ENCODE measurements around the gene AFF3.

AFF3 gene

DNA sequence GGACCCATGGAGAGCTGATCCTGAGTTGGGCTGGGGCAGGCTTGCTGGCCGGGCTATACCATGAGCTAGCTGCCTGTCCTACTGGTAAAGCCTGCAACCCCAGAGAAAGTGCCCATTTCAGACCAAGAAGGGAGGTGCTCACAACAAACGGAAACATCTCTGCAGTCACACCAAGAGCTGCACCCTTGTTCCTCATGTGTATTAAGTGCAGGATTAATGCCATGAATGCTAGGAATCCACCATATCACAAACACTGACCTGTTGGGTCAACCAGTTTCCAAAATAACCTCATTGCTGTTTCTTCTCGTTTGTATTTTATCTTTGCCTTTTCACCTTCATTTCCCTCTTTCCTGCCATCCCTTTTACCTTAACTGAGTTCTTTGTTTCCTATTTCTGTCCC lies 69.9 kb downstream of the AFF3 start:
- H3K79me2 ChIP-seq (ENCODE audit: control insufficient read depth, insufficient read depth, low read length, unreplicated experiment): no peaks in the 10 kb centered on the region

DNA sequence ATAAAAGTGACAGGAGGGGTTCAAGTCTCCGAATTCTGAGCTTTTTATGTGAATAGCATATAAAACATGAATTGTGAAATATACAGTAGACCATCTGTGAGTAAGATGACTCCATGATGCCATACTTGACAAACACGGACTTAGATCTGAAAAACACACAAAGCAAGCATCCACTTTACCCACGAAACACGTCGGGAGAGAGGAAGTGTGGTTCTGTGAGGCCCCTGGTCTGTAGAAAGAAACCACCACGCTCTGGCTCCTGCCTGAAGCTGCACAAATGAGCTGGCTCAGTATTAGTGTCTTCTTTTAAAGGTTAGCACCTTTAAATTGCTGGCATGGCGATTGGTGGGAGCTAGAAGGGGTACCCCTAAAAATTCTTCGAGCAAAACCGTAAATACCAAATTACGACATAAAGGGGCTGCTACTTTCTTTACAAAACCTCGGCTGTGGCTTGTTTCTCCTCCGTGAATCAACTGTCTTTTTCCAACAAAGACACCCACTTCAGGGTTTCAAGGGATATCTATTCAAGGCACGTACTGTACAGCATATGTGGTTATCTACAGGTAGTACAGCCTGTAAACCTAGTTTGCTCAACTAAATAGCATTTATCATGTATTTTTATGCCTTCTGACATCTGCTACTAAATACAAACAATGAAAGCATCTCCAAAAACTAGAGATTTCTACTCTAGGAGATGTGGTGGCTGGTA lies 70.9 kb downstream of the AFF3 start:
- Histone ChIP-seq H2AFZ (ENCODE audit: low read length, unreplicated experiment) (no peak overlapping the region), H3K79me2 (ENCODE audit: control insufficient read depth, insufficient read depth, low read length, unreplicated experiment) (no peaks in the 10 kb centered on the region), H3K4me1 (ENCODE audit: control insufficient read depth, insufficient read depth, low read length, unreplicated experiment) (no peaks in the 10 kb centered on the region), H3K27ac (ENCODE audit: low read depth, low read length) (no peak overlapping the region), H3K36me3 (ENCODE audit: insufficient read depth, low read length) (no peaks in the 10 kb centered on the region), H3K27me3 (ENCODE audit: insufficient read depth, low read length) (peaks cover 31% of the 10 kb centered on the region; the same call in 1 of the 2 replicates), H3K4me3 (ENCODE audit: low read depth, low read length) (no peak overlapping the region)

More for the DNA sequence above, 69.9 kb downstream of the AFF3 start:
- no peaks in the 10 kb centered on the region for H3K36me3 ChIP-seq (ENCODE audit: insufficient read depth, low read length)
- H3K27ac ChIP-seq (ENCODE audit: low read depth, low read length): no peak overlapping the region
- H3K4me1 ChIP-seq (ENCODE audit: control insufficient read depth, insufficient read depth, low read length, unreplicated experiment): no peaks in the 10 kb centered on the region
- peaks cover 23% of the 10 kb centered on the region; the same call in 1 of the 2 replicates for H3K27me3 ChIP-seq (ENCODE audit: insufficient read depth, low read length)
- no peak overlapping the region for H2AFZ ChIP-seq (ENCODE audit: low read length, unreplicated experiment)
- H3K4me3 ChIP-seq (ENCODE audit: low read depth, low read length): no peak overlapping the region

DNA sequence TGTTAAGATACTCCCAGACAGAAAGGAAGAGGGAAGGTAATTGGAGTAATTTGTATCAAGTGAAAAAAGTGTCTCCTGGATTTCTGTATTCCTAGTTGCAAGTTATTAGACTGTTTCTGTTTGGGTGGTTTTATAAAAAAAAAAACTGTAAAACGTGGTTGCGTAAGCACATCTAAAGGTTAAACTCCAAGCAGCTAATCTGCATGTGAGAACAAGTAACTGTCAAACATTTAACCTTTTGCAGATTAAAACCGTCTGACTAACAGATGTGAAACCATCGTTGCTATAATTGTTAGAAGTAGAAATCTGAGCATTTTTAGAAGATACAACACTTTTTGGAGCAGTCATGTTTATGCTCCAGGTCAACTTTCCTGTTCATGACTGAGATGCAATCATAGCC lies 72.3 kb downstream of the AFF3 start:
- peaks cover 27% of the 10 kb centered on the region; the same call in 1 of the 2 replicates for H3K27me3 ChIP-seq (ENCODE audit: insufficient read depth, low read length)
- no peak overlapping the region for H2AFZ ChIP-seq (ENCODE audit: low read length, unreplicated experiment)
- H3K4me1 ChIP-seq (ENCODE audit: control insufficient read depth, insufficient read depth, low read length, unreplicated experiment): no peaks in the 10 kb centered on the region
- H3K79me2 ChIP-seq (ENCODE audit: control insufficient read depth, insufficient read depth, low read length, unreplicated experiment): no peaks in the 10 kb centered on the region
- no peaks in the 10 kb centered on the region for H3K36me3 ChIP-seq (ENCODE audit: insufficient read depth, low read length)
- no peak overlapping the region for H3K27ac ChIP-seq (ENCODE audit: low read depth, low read length)
- no peak overlapping the region for H3K4me3 ChIP-seq (ENCODE audit: low read depth, low read length)

- Histone ChIP-seq H3K4me1 (ENCODE audit: control insufficient read depth, insufficient read depth, low read length, unreplicated experiment) (no peaks in the 10 kb centered on the region), H3K27me3 (ENCODE audit: insufficient read depth, low read length) (peaks cover 20% of the 10 kb centered on the region; the same call in 1 of the 2 replicates), H3K27ac (ENCODE audit: low read depth, low read length) (no peak overlapping the region), H3K36me3 (ENCODE audit: insufficient read depth, low read length) (no peaks in the 10 kb centered on the region), H2AFZ (ENCODE audit: low read length, unreplicated experiment) (no peak overlapping the region), H3K79me2 (ENCODE audit: control insufficient read depth, insufficient read depth, low read length, unreplicated experiment) (no peaks in the 10 kb centered on the region), H3K4me3 (ENCODE audit: low read depth, low read length) (no peak overlapping the region)
Observed at GRCh38 chr2:100068395-100068794, 74.0 kb downstream of the AFF3 start.

DNA sequence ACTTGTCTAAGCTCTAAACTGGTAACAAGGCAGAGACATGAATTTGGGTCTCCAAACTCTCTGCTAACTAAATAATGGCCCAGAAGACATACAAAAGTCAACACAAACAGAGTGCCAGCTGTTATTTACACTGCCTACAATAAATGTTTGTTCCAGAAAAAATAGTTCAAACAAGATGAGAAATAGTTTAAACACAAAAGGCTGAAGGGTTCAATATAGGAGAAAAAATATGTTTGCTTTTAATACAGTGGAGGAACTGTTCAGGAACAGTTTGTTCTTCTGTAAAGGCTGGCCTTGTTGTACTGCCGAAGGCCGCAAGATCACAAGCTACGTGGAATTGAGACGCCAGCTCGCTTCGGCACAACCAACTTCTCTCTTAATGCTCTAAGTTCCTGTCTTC lies 74.6 kb downstream of the AFF3 start:
- no peaks in the 10 kb centered on the region for H3K4me1 ChIP-seq (ENCODE audit: control insufficient read depth, insufficient read depth, low read length, unreplicated experiment)
- no peak overlapping the region for H2AFZ ChIP-seq (ENCODE audit: low read length, unreplicated experiment)
- no peak overlapping the region for H3K4me3 ChIP-seq (ENCODE audit: low read depth, low read length)
- no peak overlapping the region for H3K27ac ChIP-seq (ENCODE audit: low read depth, low read length)
- H3K27me3 ChIP-seq (ENCODE audit: insufficient read depth, low read length): peaks cover 20% of the 10 kb centered on the region; the same call in 1 of the 2 replicates
- no peaks in the 10 kb centered on the region for H3K79me2 ChIP-seq (ENCODE audit: control insufficient read depth, insufficient read depth, low read length, unreplicated experiment)
- H3K36me3 ChIP-seq (ENCODE audit: insufficient read depth, low read length): no peaks in the 10 kb centered on the region

GRCh38 chr2:100066856-100067255 lies 75.5 kb downstream of the AFF3 start:
- no peak overlapping the region for H3K27ac ChIP-seq (ENCODE audit: low read depth, low read length)
- H3K79me2 ChIP-seq (ENCODE audit: control insufficient read depth, insufficient read depth, low read length, unreplicated experiment): no peaks in the 10 kb centered on the region
- no peak overlapping the region for H2AFZ ChIP-seq (ENCODE audit: low read length, unreplicated experiment)
- H3K36me3 ChIP-seq (ENCODE audit: insufficient read depth, low read length): no peaks in the 10 kb centered on the region
- H3K4me1 ChIP-seq (ENCODE audit: control insufficient read depth, insufficient read depth, low read length, unreplicated experiment): no peaks in the 10 kb centered on the region
- H3K27me3 ChIP-seq (ENCODE audit: insufficient read depth, low read length): peaks cover 20% of the 10 kb centered on the region; the same call in 1 of the 2 replicates
- H3K4me3 ChIP-seq (ENCODE audit: low read depth, low read length): no peak overlapping the region

DNA sequence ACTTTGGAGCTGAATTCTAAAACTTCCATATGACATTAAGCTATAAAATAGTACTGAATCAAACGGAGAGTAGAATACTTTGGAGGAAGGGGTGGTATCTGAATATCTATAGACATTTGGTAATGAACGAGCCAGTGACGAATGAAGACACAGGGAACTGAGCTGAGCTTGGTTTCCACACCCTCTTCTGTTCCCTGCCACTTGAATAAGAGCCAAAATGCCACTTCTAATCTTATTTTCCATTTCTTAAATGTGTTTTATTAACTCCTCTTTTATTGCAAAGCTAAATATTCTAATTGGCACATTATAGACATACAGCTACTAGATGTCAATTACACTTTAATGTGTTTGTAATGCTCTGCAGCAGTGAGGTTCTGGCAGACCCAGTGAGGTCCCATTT lies 76.1 kb downstream of the AFF3 start:
- Histone ChIP-seq H3K4me1 (ENCODE audit: control insufficient read depth, insufficient read depth, low read length, unreplicated experiment) (no peaks in the 10 kb centered on the region), H3K27me3 (ENCODE audit: insufficient read depth, low read length) (peaks cover 17% of the 10 kb centered on the region; the same call in 1 of the 2 replicates), H3K27ac (ENCODE audit: low read depth, low read length) (no peak overlapping the region), H3K4me3 (ENCODE audit: low read depth, low read length) (no peak overlapping the region), H2AFZ (ENCODE audit: low read length, unreplicated experiment) (no peak overlapping the region), H3K36me3 (ENCODE audit: insufficient read depth, low read length) (no peaks in the 10 kb centered on the region), H3K79me2 (ENCODE audit: control insufficient read depth, insufficient read depth, low read length, unreplicated experiment) (no peaks in the 10 kb centered on the region)

DNA sequence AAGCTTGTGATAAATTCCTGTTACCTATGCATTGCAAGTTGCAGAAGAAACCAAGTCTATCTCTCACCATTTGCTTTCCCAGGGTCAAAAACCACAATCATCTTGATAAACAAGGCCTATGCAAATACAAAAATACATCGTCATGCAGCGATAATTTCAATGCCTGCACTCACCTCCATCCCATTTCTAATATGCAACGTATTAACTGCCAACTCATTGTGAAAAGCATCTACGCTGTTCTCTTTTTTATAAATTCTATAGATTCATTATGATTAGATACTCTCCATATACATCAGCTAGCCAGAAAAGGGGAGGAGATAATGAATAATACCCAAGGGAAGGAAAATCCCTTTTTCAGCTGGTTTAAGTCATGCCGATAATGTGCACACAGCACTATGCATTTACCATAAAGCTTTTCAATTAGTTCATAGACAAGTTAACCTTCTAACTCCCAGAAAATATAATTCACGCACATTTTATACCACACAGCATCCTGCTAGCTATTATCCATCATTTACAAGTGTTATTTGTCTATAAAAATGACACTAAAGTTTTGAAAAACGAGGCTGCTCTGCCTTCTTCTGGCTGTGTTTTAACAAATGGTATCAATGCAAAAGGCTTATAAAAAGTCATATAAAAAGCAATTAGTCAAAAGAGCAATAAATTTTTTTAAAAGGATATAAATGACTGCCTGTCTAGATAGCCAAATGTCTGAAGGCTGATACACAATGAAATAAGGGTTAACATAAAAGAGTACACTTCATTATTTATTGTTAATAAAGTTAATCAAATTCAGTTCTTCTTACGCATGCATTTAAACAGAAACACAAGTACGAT lies 77.6 kb downstream of the AFF3 start:
- H3K36me3 ChIP-seq (ENCODE audit: insufficient read depth, low read length): no peaks in the 10 kb centered on the region
- H2AFZ ChIP-seq (ENCODE audit: low read length, unreplicated experiment): no peak overlapping the region
- H3K4me3 ChIP-seq (ENCODE audit: low read depth, low read length): no peak overlapping the region
- peaks cover 17% of the 10 kb centered on the region; the same call in 1 of the 2 replicates for H3K27me3 ChIP-seq (ENCODE audit: insufficient read depth, low read length)
- H3K79me2 ChIP-seq (ENCODE audit: control insufficient read depth, insufficient read depth, low read length, unreplicated experiment): no peaks in the 10 kb centered on the region
- no peaks in the 10 kb centered on the region for H3K4me1 ChIP-seq (ENCODE audit: control insufficient read depth, insufficient read depth, low read length, unreplicated experiment)
- H3K27ac ChIP-seq (ENCODE audit: low read depth, low read length): no peak overlapping the region

GRCh38 chr2:100064165-100064564 lies 78.2 kb downstream of the AFF3 start:
- no peaks in the 10 kb centered on the region for H3K4me1 ChIP-seq (ENCODE audit: control insufficient read depth, insufficient read depth, low read length, unreplicated experiment)
- H3K36me3 ChIP-seq (ENCODE audit: insufficient read depth, low read length): no peaks in the 10 kb centered on the region
- H3K27ac ChIP-seq (ENCODE audit: low read depth, low read length): no peak overlapping the region
- H3K27me3 ChIP-seq (ENCODE audit: insufficient read depth, low read length): peaks cover 17% of the 10 kb centered on the region; the same call in 1 of the 2 replicates
- no peak overlapping the region for H3K4me3 ChIP-seq (ENCODE audit: low read depth, low read length)
- no peaks in the 10 kb centered on the region for H3K79me2 ChIP-seq (ENCODE audit: control insufficient read depth, insufficient read depth, low read length, unreplicated experiment)
- no peak overlapping the region for H2AFZ ChIP-seq (ENCODE audit: low read length, unreplicated experiment)

- H3K4me1 ChIP-seq (ENCODE audit: control insufficient read depth, insufficient read depth, low read length, unreplicated experiment): no peaks in the 10 kb centered on the region
- H3K27me3 ChIP-seq (ENCODE audit: insufficient read depth, low read length): peaks cover 17% of the 10 kb centered on the region; the same call in 1 of the 2 replicates
- H3K79me2 ChIP-seq (ENCODE audit: control insufficient read depth, insufficient read depth, low read length, unreplicated experiment): no peaks in the 10 kb centered on the region
- H3K27ac ChIP-seq (ENCODE audit: low read depth, low read length): no peak overlapping the region
- no peaks in the 10 kb centered on the region for H3K36me3 ChIP-seq (ENCODE audit: insufficient read depth, low read length)
- H3K4me3 ChIP-seq (ENCODE audit: low read depth, low read length): no peak overlapping the region
- no peak overlapping the region for H2AFZ ChIP-seq (ENCODE audit: low read length, unreplicated experiment)
Observed at GRCh38 chr2:100063459-100063953, 78.9 kb downstream of the AFF3 start.

Data from ACC112 (cell line).